K562 (cell line): Measurements from ENCODE around the gene RIOK3. TPM values are rescaled to one million over a fixed set of nuclear protein-coding genes. Genes with fewer than 3 reads are reported as not detected.

Experiments
- ATF7 ChIP-seq: fragments of 450-650 bp; IDR thresholded peaks from 2 replicates; pipeline ENCODE4 v1.7.1; 2014; ENCODE audit warnings: mild to moderate bottlenecking, moderate library complexity
- CHD1 ChIP-seq: fragments of 200-600 bp; sonication (generic); IDR thresholded peaks from one replicate; pipeline ENCODE4 v1.6.1; 2012; ENCODE audit warnings: mild to moderate bottlenecking, moderate library complexity, low read length, inconsistent platforms
- ELK3 ChIP-seq: fragments of 450-650 bp; formaldehyde crosslinking; IDR thresholded peaks from 2 replicates; pipeline ENCODE4 v1.4.0; 2020; ENCODE audit warnings: mild to moderate bottlenecking
- FOXA1 ChIP-seq: fragments of 450-650 bp; IDR thresholded peaks from 2 replicates; pipeline ENCODE4 v1.6.1; 2016; ENCODE audit warnings: mild to moderate bottlenecking, borderline replicate concordance
- FOXJ2 ChIP-seq: fragments of 200-800 bp; sonication (Bioruptor generic); IDR thresholded peaks from 2 replicates; pipeline ENCODE4 v1.6.1; 2016; ENCODE audit warnings: missing genetic modification characterization, missing compliant biosample characterization
- HLTF ChIP-seq: fragments of 450-650 bp; IDR thresholded peaks from 2 replicates; pipeline ENCODE4 v1.6.1; 2016
- ILK ChIP-seq: fragments of 450-650 bp; IDR thresholded peaks from 2 replicates; pipeline ENCODE4 v1.6.1; 2016; ENCODE audit warnings: missing genetic modification characterization, low read depth, mild to moderate bottlenecking, missing compliant biosample characterization, moderate library complexity, borderline replicate concordance
- IRF9 ChIP-seq: fragments of 450-650 bp; IDR thresholded peaks from 2 replicates; pipeline ENCODE4 v1.6.1; 2016; ENCODE audit warnings: missing biosample characterization, missing genetic modification characterization
- KDM2B ChIP-seq: fragments of 250-450 bp; sonication (Bioruptor Pico); IDR thresholded peaks from 2 replicates; pipeline ENCODE4 v1.8.0; 2021; ENCODE audit warnings: mild to moderate bottlenecking, moderate library complexity
- MXI1 ChIP-seq: IDR thresholded peaks from 2 replicates; pipeline ENCODE4 v1.6.1; 2011; ENCODE audit warnings: low read depth, mild to moderate bottlenecking, improper control_type of control experiment, low read length
- OTX1 ChIP-seq: fragments of 450-650 bp; formaldehyde crosslinking; IDR thresholded peaks from 2 replicates; pipeline ENCODE4 v1.4.0; 2022; ENCODE audit warnings: mild to moderate bottlenecking
- SAFB ChIP-seq: fragments of 200-400 bp; formaldehyde crosslinking; IDR thresholded peaks from 2 replicates; pipeline ENCODE4 v1.6.1; 2017; ENCODE audit warnings: low read depth, low read length, borderline replicate concordance
- SMARCA4 ChIP-seq: fragments of 450-650 bp; IDR thresholded peaks from 2 replicates; pipeline ENCODE4 v1.6.1; 2016
- SRSF1 ChIP-seq: fragments of 200-400 bp; formaldehyde crosslinking; IDR thresholded peaks from 2 replicates; pipeline ENCODE4 v1.6.1; 2017; ENCODE audit warnings: mild to moderate bottlenecking, low read depth, low read length, moderate library complexity
- TRIM25 ChIP-seq: fragments of 450-650 bp; IDR thresholded peaks from 2 replicates; pipeline ENCODE4 v1.7.0; 2016; ENCODE audit warnings: borderline replicate concordance
- TSC22D4 ChIP-seq: fragments of 450-650 bp; IDR thresholded peaks from 2 replicates; pipeline ENCODE4 v1.6.1; 2016; ENCODE audit warnings: missing genetic modification characterization, missing biosample characterization, control low read depth
- ZKSCAN1 ChIP-seq: fragments of 150-350 bp; IDR thresholded peaks from 2 replicates; pipeline ENCODE4 v1.6.1; 2016; ENCODE audit warnings: low read depth, low read length
- ZNF561 ChIP-seq: fragments of 450-650 bp; formaldehyde crosslinking; conservative IDR thresholded peaks from 2 replicates; pipeline ENCODE4 v1.4.0; 2020; ENCODE audit warnings: mild to moderate bottlenecking, moderate library complexity
- ZNF586 ChIP-seq: fragments of 450-650 bp; formaldehyde crosslinking; conservative IDR thresholded peaks from 2 replicates; pipeline ENCODE4 v1.4.0; 2020; ENCODE audit warnings: mild to moderate bottlenecking, moderate library complexity
- ZNF696 ChIP-seq: fragments of 250-450 bp; sonication (Bioruptor Pico); conservative IDR thresholded peaks from 2 replicates; pipeline ENCODE4 v1.4.0; 2020; ENCODE audit warnings: mild to moderate bottlenecking, moderate library complexity
- polyA plus RNA-seq, 8 experiments: library from polyadenylated mRNA; depleted of rRNA in 4 of 8; stranded (reverse) in 5 of 8; unstranded in 3 of 8; fragments of >200 nt; fragmentation: Nextera tagmentation in 2 of 8; fragmentation: Illumina TruSeq in 1 of 8; extraction: Ambion mirVana in 2 of 8; extraction: Trizol in 1 of 8; gene quantifications; 2 replicates each; pipeline versions ENCODE4 v1.2.1 to v1.2.3, GENCODE V29; 2011 to 2014; ENCODE audit warnings: inconsistent platforms in 1 of 8, missing spikeins in 1 of 8
- total RNA-seq, 7 experiments: library from RNA; depleted of rRNA in 6 of 7; stranded (reverse); fragments of >200 nt in 6 of 7; fragmentation: Illumina TruSeq in 2 of 7; extraction: Trizol in 2 of 7; gene quantifications; 2 replicates each; pipeline versions ENCODE4 v1.2.1 to v1.2.3, GENCODE V29; 2011 to 2021; ENCODE audit warnings: low replicate concordance in 1 of 7
- TF ChIP-seq, protein P1 (sequence below): fragments of 250-450 bp; sonication (Bioruptor Pico); IDR thresholded peaks from 2 replicates; pipeline ENCODE4 v1.8.0; 2021; ENCODE audit warnings: mild to moderate bottlenecking, moderate library complexity
- TF ChIP-seq, protein P2 (sequence below), 2 experiments: fragments of 450-650 bp; conservative IDR thresholded peaks; 2 replicates each; pipeline ENCODE4 v1.6.1; 2017; ENCODE audit warnings: mild to moderate bottlenecking in 2 of 2, moderate library complexity in 2 of 2

RIOK3 gene
- total and polyA plus RNA-seq, 9 of the 15 experiments (the other 6 are each of a cell fraction or from before 2014, with no cell fraction given) = 21.4 to 89.5 (median 62.9) TPM

DNA sequence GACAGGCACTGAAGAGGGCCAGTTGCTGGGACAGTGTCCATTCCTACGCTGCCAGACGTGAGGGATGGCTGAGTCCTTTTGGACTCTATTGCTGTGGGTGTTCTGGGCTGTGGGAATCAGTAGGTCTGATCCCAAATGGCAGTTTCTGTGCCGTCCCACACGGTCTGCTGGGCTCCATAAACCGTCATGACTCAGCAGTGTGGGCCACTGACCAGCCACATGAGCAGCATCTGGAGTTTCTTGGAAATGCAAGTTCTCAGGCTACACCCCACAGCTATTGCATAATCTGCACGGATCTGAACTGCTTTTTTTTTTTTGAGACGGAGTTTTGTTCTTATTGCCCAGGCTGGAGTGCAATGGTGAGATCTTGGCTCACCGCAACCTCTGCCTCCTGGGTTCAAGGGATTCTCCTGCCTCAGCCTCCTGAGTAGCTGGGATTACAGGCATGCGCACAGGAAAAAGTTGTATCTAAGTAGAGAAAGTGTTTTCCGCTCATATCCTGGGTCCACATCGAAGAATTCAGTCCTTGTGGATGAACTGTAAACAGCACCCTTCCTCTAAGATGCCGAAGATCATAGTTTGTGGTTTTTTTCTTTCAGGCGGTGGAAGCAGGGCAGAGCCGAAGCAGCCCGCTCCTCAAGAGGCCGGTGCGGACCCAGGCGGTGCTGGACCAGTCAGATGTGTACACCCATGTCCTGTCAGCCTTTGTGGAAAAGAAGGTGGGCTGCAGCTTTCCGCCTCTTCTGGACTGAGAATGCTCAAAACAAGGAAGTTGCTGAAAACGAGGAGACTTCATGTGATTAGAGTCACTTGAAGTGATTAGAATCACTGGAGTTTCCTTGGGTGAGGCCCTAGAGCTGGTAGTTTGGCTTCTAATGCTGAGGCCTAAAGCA is 75.7 kb downstream of the RIOK3 start (continued):
- peak; percentile 98 for TF ChIP-seq IRF9
- no peak for TF ChIP-seq ZNF586 (CRISPR knock-in tag)
- TF ChIP-seq MXI1 = no peak
- no peak for TF ChIP-seq ZNF561 (CRISPR knock-in tag)
- no peak for TF ChIP-seq ELK3 (CRISPR knock-in tag)
- no peak for TF ChIP-seq ILK (tag)
- no peak for TF ChIP-seq FOXA1
- no peak for TF ChIP-seq TRIM25
- peak; percentile 83; the same call in 1 of the 2 replicates for TF ChIP-seq HLTF
- no peak for TF ChIP-seq SAFB
- peak; percentile 4 for TF ChIP-seq CHD1
- TF ChIP-seq, protein P1, sequence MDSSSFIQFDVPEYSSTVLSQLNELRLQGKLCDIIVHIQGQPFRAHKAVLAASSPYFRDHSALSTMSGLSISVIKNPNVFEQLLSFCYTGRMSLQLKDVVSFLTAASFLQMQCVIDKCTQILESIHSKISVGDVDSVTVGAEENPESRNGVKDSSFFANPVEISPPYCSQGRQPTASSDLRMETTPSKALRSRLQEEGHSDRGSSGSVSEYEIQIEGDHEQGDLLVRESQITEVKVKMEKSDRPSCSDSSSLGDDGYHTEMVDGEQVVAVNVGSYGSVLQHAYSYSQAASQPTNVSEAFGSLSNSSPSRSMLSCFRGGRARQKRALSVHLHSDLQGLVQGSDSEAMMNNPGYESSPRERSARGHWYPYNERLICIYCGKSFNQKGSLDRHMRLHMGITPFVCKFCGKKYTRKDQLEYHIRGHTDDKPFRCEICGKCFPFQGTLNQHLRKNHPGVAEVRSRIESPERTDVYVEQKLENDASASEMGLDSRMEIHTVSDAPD (CRISPR knock-in tag) = no peak; the same call in 1 of the 2 replicates
- TF ChIP-seq TSC22D4 (tag) = no peak
- peak; percentile 95 for TF ChIP-seq SMARCA4
- peak; percentile 77 for TF ChIP-seq FOXJ2
- 0 out of 2 replicates have a peak, but pooled peaks have one; percentile 40 for TF ChIP-seq KDM2B (CRISPR knock-in tag)
- TF ChIP-seq ATF7 = peak; percentile 93
- TF ChIP-seq ZKSCAN1 = 0 out of 2 replicates have a peak, but pooled peaks have one; percentile 39
- TF ChIP-seq SRSF1 = no peak
- TF ChIP-seq ZNF696 (CRISPR knock-in tag) = no peak
- TF ChIP-seq, protein P2, sequence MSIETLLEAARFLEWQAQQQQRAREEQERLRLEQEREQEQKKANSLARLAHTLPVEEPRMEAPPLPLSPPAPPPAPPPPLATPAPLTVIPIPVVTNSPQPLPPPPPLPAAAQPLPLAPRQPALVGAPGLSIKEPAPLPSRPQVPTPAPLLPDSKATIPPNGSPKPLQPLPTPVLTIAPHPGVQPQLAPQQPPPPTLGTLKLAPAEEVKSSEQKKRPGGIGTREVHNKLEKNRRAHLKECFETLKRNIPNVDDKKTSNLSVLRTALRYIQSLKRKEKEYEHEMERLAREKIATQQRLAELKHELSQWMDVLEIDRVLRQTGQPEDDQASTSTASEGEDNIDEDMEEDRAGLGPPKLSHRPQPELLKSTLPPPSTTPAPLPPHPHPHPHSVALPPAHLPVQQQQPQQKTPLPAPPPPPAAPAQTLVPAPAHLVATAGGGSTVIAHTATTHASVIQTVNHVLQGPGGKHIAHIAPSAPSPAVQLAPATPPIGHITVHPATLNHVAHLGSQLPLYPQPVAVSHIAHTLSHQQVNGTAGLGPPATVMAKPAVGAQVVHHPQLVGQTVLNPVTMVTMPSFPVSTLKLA (conservative IDR thresholded peaks at IDR 0.05) = peak; percentile 65 to 82
- TF ChIP-seq OTX1 (CRISPR knock-in tag) = 0 out of 2 replicates have a peak, but pooled peaks have one; percentile 55
